BE2C (cell line): ENCODE data around the gene KRTAP15-1. TPM values are rescaled to one million over a fixed set of nuclear protein-coding genes. Genes with fewer than 3 reads are reported as not detected.
A peak's percentile ranks its signal among the peaks of the same experiment; 100 is the strongest.

ENCODE experiments used
- DNase-seq: peaks from one replicate; pipeline ENCODE4 v3.0.0-alpha.2; 2020
- H3K27me3 ChIP-seq: fragments of 250-450 bp; sonication (Bioruptor Pico); 2 replicates; pipeline ENCODE4 v1.5.1; 2020; ENCODE audit warnings: mild to moderate bottlenecking
- H3K36me3 ChIP-seq: fragments of 250-450 bp; sonication (Bioruptor Pico); 2 replicates; pipeline ENCODE4 v1.5.1; 2020; ENCODE audit warnings: mild to moderate bottlenecking
- H3K4me1 ChIP-seq: fragments of 250-450 bp; sonication (Bioruptor Pico); 2 replicates; pipeline ENCODE4 v1.5.1; 2020
- H3K4me3 ChIP-seq: 2 replicates; pipeline ENCODE4 v1.5.1; 2011; ENCODE audit warnings: low read depth, low read length
- H3K9me3 ChIP-seq: fragments of 250-450 bp; sonication (Bioruptor Pico); 2 replicates; pipeline ENCODE4 v1.5.1; 2020
- CTCF ChIP-seq: IDR thresholded peaks from 2 replicates; pipeline ENCODE4 v1.5.1; 2012; ENCODE audit warnings: mild to moderate bottlenecking, low read depth, low read length
- polyA plus RNA-seq: library from polyadenylated mRNA; unstranded; fragments of >200 nt; gene quantifications from one replicate; pipeline ENCODE4 v1.2.1, GENCODE V29; 2012; ENCODE audit warnings: low read depth, missing spikeins; ENCODE audit not compliant: insufficient read length, insufficient read depth

KRTAP15-1 gene
- not detected for polyA plus RNA-seq

- no peak for TF ChIP-seq CTCF
- H3K36me3 ChIP-seq: no peaks in the 10 kb centered on the region
Observed at GRCh38 chr21:30439975-30440374, at the start of gene KRTAP15-1. Gene KRTAP15-1, plus strand, starts transcription at chr21:30440275. Its CDS starts 53 bp downstream, at chr21:30440328.

GRCh38 chr21:30391492-30392025, 48.5 kb upstream of the KRTAP15-1 start:
- TF ChIP-seq CTCF: no peak
- no peaks in the 10 kb centered on the region for H3K27me3 ChIP-seq
- no peaks in the 10 kb centered on the region for H3K9me3 ChIP-seq
- H3K36me3 ChIP-seq: no peaks in the 10 kb centered on the region
- DNase-seq: no peak
- no peak overlapping the region for H3K4me3 ChIP-seq
- no peaks in the 10 kb centered on the region for H3K4me1 ChIP-seq

More at GRCh38 chr21:30439975-30440374, at the start of gene KRTAP15-1:
- H3K4me3 ChIP-seq: no peak within 1 kb of the TSS
- no peaks in the 10 kb centered on the region for H3K9me3 ChIP-seq
- DNase-seq: no peak
- H3K27me3 ChIP-seq: no peaks in the 10 kb centered on the region
- H3K4me1 ChIP-seq: no peaks in the 10 kb centered on the region

GRCh38 chr21:30395731-30396130, 44.3 kb upstream of the KRTAP15-1 start, which contains the start of gene KRTAP13-1:
Gene KRTAP13-1, plus strand, starts transcription at chr21:30396031. Its CDS starts 56 bp downstream, at chr21:30396087.
- no peak for TF ChIP-seq CTCF
- H3K9me3 ChIP-seq: no peaks in the 10 kb centered on the region
- H3K4me1 ChIP-seq: no peaks in the 10 kb centered on the region
- H3K36me3 ChIP-seq: no peaks in the 10 kb centered on the region
- no peak within 1 kb of the TSS for H3K4me3 ChIP-seq
- DNase-seq: no peak
- H3K27me3 ChIP-seq: no peaks in the 10 kb centered on the region

GRCh38 chr21:30408782-30409494, 31.1 kb upstream of the KRTAP15-1 start:
- Histone ChIP-seq H3K4me1 (no peaks in the 10 kb centered on the region), H3K27me3 (no peaks in the 10 kb centered on the region), H3K9me3 (no peaks in the 10 kb centered on the region), H3K4me3 (no peak overlapping the region), H3K36me3 (no peaks in the 10 kb centered on the region)
- DNase-seq: peak; percentile 81
- peak; percentile 89 for TF ChIP-seq CTCF

DNA sequence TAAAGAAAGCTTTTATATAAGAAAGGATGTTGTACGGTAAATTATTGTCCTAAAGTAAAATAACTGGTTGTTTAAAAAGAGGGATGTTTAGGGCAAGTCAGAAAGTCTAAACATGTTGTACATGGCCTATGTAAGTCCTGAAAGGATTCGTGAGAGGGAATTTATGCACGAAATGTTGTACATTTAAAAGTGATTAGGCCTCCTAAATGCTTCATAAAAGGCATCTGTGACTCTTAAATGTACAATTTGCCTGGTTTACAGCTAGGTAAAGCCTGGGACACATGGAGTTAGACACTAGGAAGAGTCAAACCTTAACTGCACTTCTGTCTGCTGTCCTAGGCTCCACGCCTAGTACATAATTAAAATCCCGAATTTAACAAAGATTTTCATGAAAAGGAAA, 24.1 kb upstream of the KRTAP15-1 start:
- Histone ChIP-seq H3K36me3 (no peaks in the 10 kb centered on the region), H3K27me3 (no peaks in the 10 kb centered on the region; the same call in 1 of the 2 replicates), H3K4me1 (no peaks in the 10 kb centered on the region), H3K9me3 (no peaks in the 10 kb centered on the region), H3K4me3 (no peak overlapping the region)
- TF ChIP-seq CTCF: no peak
- no peak for DNase-seq

GRCh38 chr21:30425826-30426225, 14.2 kb upstream of the KRTAP15-1 start, which contains the start of gene KRTAP13-3:
Gene KRTAP13-3, minus strand, starts transcription at chr21:30425926. Its CDS starts 14 bp downstream, at chr21:30425912.
- H3K9me3 ChIP-seq: no peaks in the 10 kb centered on the region
- no peaks in the 10 kb centered on the region for H3K36me3 ChIP-seq
- no peaks in the 10 kb centered on the region for H3K4me1 ChIP-seq
- H3K27me3 ChIP-seq: no peaks in the 10 kb centered on the region
- H3K4me3 ChIP-seq: no peak within 1 kb of the TSS
- no peak for TF ChIP-seq CTCF
- no peak for DNase-seq
